WTC11 (cell line): Measurements from ENCODE around the gene PREP.

Experiments used
- IRF2 ChIP-seq: sonication (generic); formaldehyde crosslinking; IDR thresholded peaks from 2 replicates; pipeline ENCODE4 v1.8.0; 2022; ENCODE audit warnings: low read depth, missing genetic modification reagents, borderline replicate concordance
- ZNF532 ChIP-seq: fragments of 250-450 bp; sonication (Bioruptor Pico); IDR thresholded peaks from 2 replicates; pipeline ENCODE4 v1.9.0; 2021; ENCODE audit warnings: mild to moderate bottlenecking, borderline replicate concordance
- TF ChIP-seq, protein P1 (sequence below): fragments of 200-600 bp; IDR thresholded peaks from 2 replicates; pipeline ENCODE4 v1.8.0; 2022; ENCODE audit warnings: antibody characterized with exemption

DNA sequence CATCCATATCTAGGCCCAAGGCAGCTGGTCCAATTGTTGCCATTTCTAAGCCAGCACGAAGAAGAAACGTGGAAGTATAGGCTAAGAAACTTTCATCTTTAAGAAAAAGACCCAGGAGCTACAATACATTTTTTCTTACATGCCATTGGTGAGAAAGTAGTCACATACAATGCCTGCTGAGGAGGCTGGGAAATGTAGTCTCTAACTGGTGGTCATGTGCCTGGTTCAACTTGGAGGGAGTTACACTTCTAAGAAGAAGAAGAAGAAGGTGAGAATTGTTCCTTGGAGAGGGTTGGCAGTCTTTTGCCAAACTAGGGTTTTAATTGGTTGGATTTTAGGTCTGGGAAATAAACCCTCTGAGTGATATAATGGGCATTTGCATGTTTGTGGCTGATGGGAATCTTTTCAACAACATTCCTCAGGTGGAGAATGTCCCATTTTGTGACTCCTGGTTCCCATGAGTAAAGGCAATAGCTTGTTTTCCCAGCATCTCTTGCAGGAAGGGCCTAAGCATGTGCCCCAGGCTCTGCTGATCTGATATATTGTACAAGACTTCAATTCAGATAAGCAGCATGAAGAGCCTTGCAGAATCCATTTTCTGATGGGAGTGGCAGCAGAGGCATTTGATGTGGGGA lies 47.0 kb upstream of the PREP start:
- no peak for TF ChIP-seq ZNF532 (CRISPR knock-in tag)
- TF ChIP-seq, protein P1, sequence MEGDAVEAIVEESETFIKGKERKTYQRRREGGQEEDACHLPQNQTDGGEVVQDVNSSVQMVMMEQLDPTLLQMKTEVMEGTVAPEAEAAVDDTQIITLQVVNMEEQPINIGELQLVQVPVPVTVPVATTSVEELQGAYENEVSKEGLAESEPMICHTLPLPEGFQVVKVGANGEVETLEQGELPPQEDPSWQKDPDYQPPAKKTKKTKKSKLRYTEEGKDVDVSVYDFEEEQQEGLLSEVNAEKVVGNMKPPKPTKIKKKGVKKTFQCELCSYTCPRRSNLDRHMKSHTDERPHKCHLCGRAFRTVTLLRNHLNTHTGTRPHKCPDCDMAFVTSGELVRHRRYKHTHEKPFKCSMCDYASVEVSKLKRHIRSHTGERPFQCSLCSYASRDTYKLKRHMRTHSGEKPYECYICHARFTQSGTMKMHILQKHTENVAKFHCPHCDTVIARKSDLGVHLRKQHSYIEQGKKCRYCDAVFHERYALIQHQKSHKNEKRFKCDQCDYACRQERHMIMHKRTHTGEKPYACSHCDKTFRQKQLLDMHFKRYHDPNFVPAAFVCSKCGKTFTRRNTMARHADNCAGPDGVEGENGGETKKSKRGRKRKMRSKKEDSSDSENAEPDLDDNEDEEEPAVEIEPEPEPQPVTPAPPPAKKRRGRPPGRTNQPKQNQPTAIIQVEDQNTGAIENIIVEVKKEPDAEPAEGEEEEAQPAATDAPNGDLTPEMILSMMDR, result no peak
- TF ChIP-seq IRF2 (CRISPR knock-in tag), result no peak
